ENCODE measurements around the gene LCN15.

GRCh38 chr9:136722093-136722968 is 42.0 kb downstream of the LCN15 start:
- no peak for TF ChIP-seq CTCF (conservative IDR thresholded peaks at IDR 0.05; ENCODE audit: low read length)
- TF ChIP-seq EZH2phosphoT487 (IDR thresholded peaks at IDR 0.05; ENCODE audit: borderline replicate concordance, low read depth, low read length), result no peak

Measured in OCI-LY7 (cell line).